Urinary bladder (tissue), 4 donors: ENCODE measurements around the gene GSTM4. TPM values are rescaled to one million over a fixed set of nuclear protein-coding genes. Genes with fewer than 3 reads are reported as not detected.

Source experiments
- DNase-seq: peaks from one replicate; pipeline ENCODE4 v3.0.0-alpha.2; 2015; ENCODE audit errors: extremely low spot score
- H3K27ac ChIP-seq: one replicate; pipeline ENCODE4 v1.5.1; 2013; ENCODE audit warnings: low read depth, mild to moderate bottlenecking, moderate library complexity
- H3K36me3 ChIP-seq: one replicate; pipeline ENCODE4 v1.6.1; 2013; ENCODE audit warnings: mild to moderate bottlenecking, moderate library complexity; ENCODE audit not compliant: insufficient read depth
- H3K4me1 ChIP-seq: one replicate; pipeline ENCODE4 v1.6.1; 2013; ENCODE audit warnings: mild to moderate bottlenecking, moderate library complexity; ENCODE audit not compliant: insufficient read depth
- H3K4me3 ChIP-seq: one replicate; pipeline ENCODE4 v1.5.1; 2013; ENCODE audit warnings: low read depth, low read length
- WGBS: extraction: QIAGEN DNeasy Blood & Tissue Kit; methylation state at CpG from one replicate; pipeline ENCODE4 v1.1.7; 2013; 5-methylcytosine and 5-hydroxymethylcytosine counted together
- polyA plus RNA-seq: library from polyadenylated mRNA; stranded (reverse); fragments of 200-250 nt; gene quantifications from one replicate; pipeline ENCODE4 v1.2.3, GENCODE V29; 2013
- total RNA-seq: library from RNA; depleted of rRNA; stranded (reverse); fragments of >200 nt; gene quantifications from one replicate; pipeline ENCODE4 v1.2.3, GENCODE V29; 2014
- donor health status: healthy with polysubstance abuse.
- donor health status: healthy.

Gene GSTM4
- total RNA-seq = 12.4 TPM
- 58.2 TPM for polyA plus RNA-seq

- peak within 1 kb of the TSS; percentile 73 for H3K27ac ChIP-seq
- no peaks in the 10 kb centered on the region for H3K4me1 ChIP-seq
- DNase-seq = no peak
- H3K4me3 ChIP-seq = peak within 1 kb of the TSS; percentile 49
- WGBS = under 1% methylated on average over 54 of the region's 54 CpGs
- H3K36me3 ChIP-seq = no peaks in the 10 kb centered on the region
These were observed at the start of gene GSTM4 for GRCh38 chr1:109655615-109656519. GSTM4 (plus strand) TSS chr1:109656099; CDS start chr1:109656390, 291 bp downstream.

GRCh38 chr1:109609881-109610280, 46.0 kb upstream of the GSTM4 start:
- Histone ChIP-seq H3K36me3 (no peaks in the 10 kb centered on the region), H3K4me3 (no peak overlapping the region), H3K4me1 (no peaks in the 10 kb centered on the region), H3K27ac (no peak overlapping the region)
- no peak for DNase-seq
- WGBS = 96% methylated on average over 3 of the region's 3 CpGs

- Histone ChIP-seq H3K4me3 (no peak overlapping the region), H3K4me1 (no peaks in the 10 kb centered on the region), H3K27ac (no peak overlapping the region), H3K36me3 (no peaks in the 10 kb centered on the region)
- no peak for DNase-seq
- 66% methylated on average over 3 of the region's 3 CpGs for WGBS
These were observed 45.1 kb upstream of the GSTM4 start for GRCh38 chr1:109610609-109611307.

GRCh38 chr1:109611308-109611990, 44.5 kb upstream of the GSTM4 start:
- no peak overlapping the region for H3K27ac ChIP-seq
- no peaks in the 10 kb centered on the region for H3K36me3 ChIP-seq
- H3K4me3 ChIP-seq = no peak overlapping the region
- DNase-seq = no peak
- no peaks in the 10 kb centered on the region for H3K4me1 ChIP-seq
- WGBS = 92% methylated on average over 13 of the region's 13 CpGs

GRCh38 chr1:109613361-109614147, 42.3 kb upstream of the GSTM4 start:
- H3K27ac ChIP-seq = no peak overlapping the region
- no peak for DNase-seq
- H3K4me1 ChIP-seq = no peaks in the 10 kb centered on the region
- no peaks in the 10 kb centered on the region for H3K36me3 ChIP-seq
- no peak overlapping the region for H3K4me3 ChIP-seq
- 53% methylated on average over 7 of the region's 7 CpGs for WGBS

- no peak for DNase-seq
- Histone ChIP-seq H3K27ac (no peak overlapping the region), H3K36me3 (no peaks in the 10 kb centered on the region), H3K4me1 (no peaks in the 10 kb centered on the region), H3K4me3 (no peak overlapping the region)
- 60% methylated on average over 3 of the region's 3 CpGs for WGBS
These were observed 40.0 kb upstream of the GSTM4 start for GRCh38 chr1:109615879-109616278.

GRCh38 chr1:109616391-109616790, 39.5 kb upstream of the GSTM4 start:
- Histone ChIP-seq H3K4me1 (no peaks in the 10 kb centered on the region), H3K27ac (no peak overlapping the region), H3K4me3 (no peak overlapping the region), H3K36me3 (no peaks in the 10 kb centered on the region)
- 81% methylated on average over 3 of the region's 3 CpGs for WGBS
- no peak for DNase-seq

- WGBS = 46% methylated on average over 3 of the region's 3 CpGs
- no peak for DNase-seq
- Histone ChIP-seq H3K27ac (no peak overlapping the region), H3K4me1 (no peaks in the 10 kb centered on the region), H3K4me3 (no peak overlapping the region), H3K36me3 (no peaks in the 10 kb centered on the region)
These were observed 38.6 kb upstream of the GSTM4 start for GRCh38 chr1:109617291-109617801.

GRCh38 chr1:109618661-109619575, 37.0 kb upstream of the GSTM4 start:
- WGBS = 49% methylated on average over 9 of the region's 9 CpGs
- peak overlapping the region; percentile 58 for H3K4me3 ChIP-seq
- H3K27ac ChIP-seq = no peak overlapping the region
- no peak for DNase-seq
- no peaks in the 10 kb centered on the region for H3K36me3 ChIP-seq
- no peaks in the 10 kb centered on the region for H3K4me1 ChIP-seq

- peak within 1 kb of the TSS; percentile 80 for H3K27ac ChIP-seq
- DNase-seq = no peak
- H3K36me3 ChIP-seq = no peaks in the 10 kb centered on the region
- under 1% methylated on average over 47 of the region's 47 CpGs for WGBS
- H3K4me1 ChIP-seq = no peaks in the 10 kb centered on the region
- H3K4me3 ChIP-seq = peak within 1 kb of the TSS; percentile 58
These were observed 36.1 kb upstream of the GSTM4 start, which contains the start of the genes AMPD2 and GNAT2 for GRCh38 chr1:109619576-109620400. AMPD2 (plus strand) TSS chr1:109619837; CDS start chr1:109621176, 1,339 bp downstream. GNAT2 (minus strand) TSS chr1:109619616; CDS start chr1:109612870, 6,746 bp downstream.

- H3K4me3 ChIP-seq = peak overlapping the region; percentile 58
- DNase-seq = no peak
- no peaks in the 10 kb centered on the region for H3K4me1 ChIP-seq
- no peaks in the 10 kb centered on the region for H3K36me3 ChIP-seq
- peak overlapping the region; percentile 80 for H3K27ac ChIP-seq
- 0% methylated on average over 9 of the region's 9 CpGs for WGBS
These were observed 35.5 kb upstream of the GSTM4 start for GRCh38 chr1:109620401-109620791.
